Astrocyte (in vitro differentiated cells and primary cell): ENCODE measurements around the gene AMPD3. TPM values are rescaled to one million over a fixed set of nuclear protein-coding genes. Genes with fewer than 3 reads are reported as not detected.

ENCODE experiments used
- DNase-seq: peaks from one replicate; pipeline ENCODE4 v3.0.0-alpha.2; 2010; ENCODE audit warnings: low read depth
- FAIRE-seq: peaks from 2 replicates; lab custom pipeline; 2011; peaks lifted over from hg19 to GRCh38; lab: Jason Lieb, UNC
- H2AFZ ChIP-seq: 2 replicates; pipeline ENCODE4 v1.6.0; 2012; ENCODE audit warnings: low read depth, low read length, inconsistent platforms
- H3K27ac ChIP-seq: 2 replicates; pipeline ENCODE4 v1.5.1; 2011; ENCODE audit warnings: low read depth, low read length, inconsistent platforms
- H3K27me3 ChIP-seq: 2 replicates; pipeline ENCODE4 v1.6.0; 2011; ENCODE audit warnings: low read length, inconsistent platforms; ENCODE audit not compliant: insufficient read depth
- H3K36me3 ChIP-seq: 2 replicates; pipeline ENCODE4 v1.5.1; 2011; ENCODE audit warnings: low read length, inconsistent platforms; ENCODE audit not compliant: insufficient read depth
- H3K4me1 ChIP-seq: 2 replicates; pipeline ENCODE4 v1.5.1; 2011; ENCODE audit warnings: low read length, inconsistent platforms; ENCODE audit not compliant: insufficient read depth
- H3K4me2 ChIP-seq: 2 replicates; pipeline ENCODE4 v1.6.0; 2012; ENCODE audit warnings: low read length, inconsistent platforms
- H3K4me3 ChIP-seq: 2 replicates; pipeline ENCODE4 v1.5.1; 2011; ENCODE audit warnings: low read depth, mild to moderate bottlenecking, low read length, inconsistent platforms; ENCODE audit not compliant: insufficient read depth
- H3K79me2 ChIP-seq: 2 replicates; pipeline ENCODE4 v1.6.0; 2012; ENCODE audit warnings: mild to moderate bottlenecking, low read length, inconsistent platforms; ENCODE audit not compliant: insufficient read depth
- H3K9ac ChIP-seq: 2 replicates; pipeline ENCODE4 v1.6.0; 2012; ENCODE audit warnings: mild to moderate bottlenecking, low read length, inconsistent platforms
- H3K9me3 ChIP-seq: 2 replicates; pipeline ENCODE4 v1.5.1; 2012; ENCODE audit warnings: low read depth, mild to moderate bottlenecking, low read length, inconsistent platforms; ENCODE audit not compliant: insufficient read depth
- H4K20me1 ChIP-seq: 2 replicates; pipeline ENCODE4 v1.6.0; 2012; ENCODE audit warnings: low read length, inconsistent platforms; ENCODE audit not compliant: insufficient read depth
- H3K27ac Mint-ChIP-seq: one replicate; pipeline ENCODE4 v1.8.0; 2021; ENCODE audit warnings: mild to moderate bottlenecking, mixed read lengths; ENCODE audit not compliant: unreplicated experiment
- H3K27me3 Mint-ChIP-seq: one replicate; pipeline ENCODE4 v1.8.0; 2021; ENCODE audit warnings: low read depth, mixed read lengths; ENCODE audit not compliant: unreplicated experiment
- H3K36me3 Mint-ChIP-seq: one replicate; pipeline ENCODE4 v1.8.0; 2021; ENCODE audit warnings: low read depth, mixed read lengths; ENCODE audit not compliant: unreplicated experiment
- H3K4me1 Mint-ChIP-seq: one replicate; pipeline ENCODE4 v1.8.0; 2021; ENCODE audit warnings: low read depth, mixed read lengths; ENCODE audit not compliant: unreplicated experiment
- H3K4me3 Mint-ChIP-seq: one replicate; pipeline ENCODE4 v1.8.0; 2021; ENCODE audit warnings: mild to moderate bottlenecking, moderate library complexity, mixed read lengths; ENCODE audit not compliant: unreplicated experiment
- H3K9me3 Mint-ChIP-seq: one replicate; pipeline ENCODE4 v1.8.0; 2021; ENCODE audit warnings: mild to moderate bottlenecking, mixed read lengths; ENCODE audit not compliant: unreplicated experiment
- CTCF ChIP-seq: IDR thresholded peaks from 2 replicates; pipeline ENCODE4 v1.5.1; 2011; ENCODE audit warnings: low read depth, mild to moderate bottlenecking, inconsistent platforms, low read length, moderate library complexity; ENCODE audit not compliant: insufficient read depth
- EZH2 ChIP-seq: IDR thresholded peaks from 2 replicates; pipeline ENCODE4 v1.6.1; 2012; ENCODE audit warnings: mild to moderate bottlenecking, low read length, inconsistent platforms; ENCODE audit not compliant: insufficient read depth
- total RNA-seq: library from RNA; stranded (reverse); gene quantifications from 2 replicates; pipeline ENCODE4 v1.2.1, GENCODE V29; 2021

Gene AMPD3
- total RNA-seq, 1 donor from 2014 or later, result 5.6 TPM

- Mint-ChIP-seq H3K36me3 (peaks cover 10% of the 10 kb centered on the region), H3K27ac (no peak overlapping the region), H3K27me3 (no peaks in the 10 kb centered on the region), H3K4me3 (no peak overlapping the region), H3K9me3 (no peaks in the 10 kb centered on the region), H3K4me1 (no peaks in the 10 kb centered on the region)
- no peak overlapping the region for H3K9ac ChIP-seq
- no peaks in the 10 kb centered on the region for H3K79me2 ChIP-seq
- no peak overlapping the region for H3K4me3 ChIP-seq
- no peaks in the 10 kb centered on the region for H3K9me3 ChIP-seq
- DNase-seq (no peak), FAIRE-seq (no peak)
- H3K4me2 ChIP-seq, result no peak overlapping the region
- peaks cover 5% of the 10 kb centered on the region for H3K4me1 ChIP-seq
- H3K27ac ChIP-seq, result no peak overlapping the region
- H4K20me1 ChIP-seq, result no peaks in the 10 kb centered on the region
- H3K36me3 ChIP-seq, result no peaks in the 10 kb centered on the region
- H3K27me3 ChIP-seq, result no peaks in the 10 kb centered on the region
- no peak overlapping the region for H2AFZ ChIP-seq
- TF ChIP-seq CTCF (no peak), EZH2 (no peak)
These were observed 48.9 kb downstream of the AMPD3 start for GRCh38 chr11:10503777-10504480.

DNA sequence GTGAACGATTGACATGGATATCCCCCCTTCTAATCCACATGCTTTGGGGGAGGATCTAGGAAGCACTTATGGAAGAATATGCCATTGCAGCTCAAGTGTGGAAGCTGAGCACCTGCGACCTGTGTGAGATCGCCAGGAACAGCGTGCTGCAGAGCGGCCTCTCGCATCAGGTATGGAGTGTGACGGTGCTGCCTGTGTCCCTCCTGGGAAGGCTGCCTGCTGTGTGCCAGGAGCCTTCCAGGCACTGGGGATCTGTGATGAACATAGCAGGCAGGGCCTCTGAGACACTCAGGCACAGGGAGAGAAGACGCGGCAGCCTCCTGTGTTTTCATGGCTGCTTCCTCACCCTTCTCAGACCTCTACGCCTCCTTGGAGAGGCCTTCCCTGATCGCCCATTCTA is 49.4 kb downstream of the AMPD3 start:
- DNase-seq (no peak), FAIRE-seq (no peak)
- no peaks in the 10 kb centered on the region for H3K27me3 Mint-ChIP-seq
- Histone ChIP-seq H3K27ac (no peak overlapping the region), H3K27me3 (no peaks in the 10 kb centered on the region), H3K4me1 (peaks cover 5% of the 10 kb centered on the region), H2AFZ (no peak overlapping the region), H3K36me3 (no peaks in the 10 kb centered on the region), H3K9me3 (no peaks in the 10 kb centered on the region), H3K4me3 (no peak overlapping the region), H3K79me2 (no peaks in the 10 kb centered on the region), H4K20me1 (no peaks in the 10 kb centered on the region), H3K4me2 (no peak overlapping the region), H3K9ac (no peak overlapping the region)
- no peak overlapping the region for H3K27ac Mint-ChIP-seq
- H3K36me3 Mint-ChIP-seq, result peaks cover 9% of the 10 kb centered on the region
- no peak overlapping the region for H3K4me3 Mint-ChIP-seq
- no peaks in the 10 kb centered on the region for H3K9me3 Mint-ChIP-seq
- TF ChIP-seq CTCF, result no peak
- H3K4me1 Mint-ChIP-seq, result no peaks in the 10 kb centered on the region

DNA sequence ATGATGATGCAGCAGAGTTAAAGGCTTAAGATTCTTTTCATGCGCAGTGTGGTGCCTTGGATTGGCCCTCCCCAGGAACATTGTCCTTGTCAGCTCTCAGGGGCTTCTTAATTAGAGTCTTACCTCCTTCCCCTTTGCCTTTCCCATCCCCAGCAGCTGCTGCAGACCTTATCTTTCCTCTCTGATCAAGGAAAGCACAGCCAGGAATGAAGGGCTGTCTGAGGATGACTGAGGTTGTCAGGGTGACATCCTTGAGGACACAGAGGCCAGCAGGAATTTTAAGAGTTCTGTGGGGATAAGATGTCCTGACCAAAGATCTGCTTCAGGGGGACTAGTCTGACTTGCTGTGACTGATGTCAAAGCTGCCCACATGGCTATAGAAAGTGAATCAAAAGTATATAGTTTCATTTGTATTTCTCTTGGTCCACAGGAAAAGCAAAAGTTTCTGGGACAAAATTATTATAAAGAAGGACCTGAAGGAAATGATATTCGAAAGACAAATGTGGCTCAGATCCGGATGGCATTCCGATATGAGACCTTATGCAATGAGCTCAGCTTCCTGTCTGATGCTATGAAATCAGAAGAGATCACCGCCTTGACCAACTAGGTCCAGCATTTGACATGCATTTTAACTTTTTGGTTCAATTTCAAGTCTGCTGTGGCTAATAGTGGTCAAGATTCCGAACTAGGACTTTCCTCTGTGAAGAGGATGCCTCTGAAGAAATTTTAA is 50.4 kb downstream of the AMPD3 start:
- Histone ChIP-seq H3K4me1 (peaks cover 5% of the 10 kb centered on the region), H3K27me3 (no peaks in the 10 kb centered on the region), H4K20me1 (no peaks in the 10 kb centered on the region), H3K4me3 (no peak overlapping the region), H3K9ac (no peak overlapping the region), H2AFZ (no peak overlapping the region), H3K4me2 (no peak overlapping the region), H3K27ac (no peak overlapping the region), H3K9me3 (no peaks in the 10 kb centered on the region), H3K36me3 (no peaks in the 10 kb centered on the region), H3K79me2 (no peaks in the 10 kb centered on the region)
- Mint-ChIP-seq H3K4me3 (no peak overlapping the region), H3K4me1 (no peaks in the 10 kb centered on the region), H3K27me3 (no peaks in the 10 kb centered on the region), H3K27ac (no peak overlapping the region), H3K9me3 (no peaks in the 10 kb centered on the region), H3K36me3 (peaks cover 9% of the 10 kb centered on the region)
- DNase-seq (peak; percentile 25), FAIRE-seq (no peak)
- no peak for TF ChIP-seq EZH2
- no peak for TF ChIP-seq CTCF
